Measurements from ENCODE around the gene KIF23.
"Not testable (repeated sequence)": the region's sequence is repeated elsewhere in the genome, so short reads cannot be mapped to it uniquely, and the experiment has no call there.

The KIF23 gene

DNA sequence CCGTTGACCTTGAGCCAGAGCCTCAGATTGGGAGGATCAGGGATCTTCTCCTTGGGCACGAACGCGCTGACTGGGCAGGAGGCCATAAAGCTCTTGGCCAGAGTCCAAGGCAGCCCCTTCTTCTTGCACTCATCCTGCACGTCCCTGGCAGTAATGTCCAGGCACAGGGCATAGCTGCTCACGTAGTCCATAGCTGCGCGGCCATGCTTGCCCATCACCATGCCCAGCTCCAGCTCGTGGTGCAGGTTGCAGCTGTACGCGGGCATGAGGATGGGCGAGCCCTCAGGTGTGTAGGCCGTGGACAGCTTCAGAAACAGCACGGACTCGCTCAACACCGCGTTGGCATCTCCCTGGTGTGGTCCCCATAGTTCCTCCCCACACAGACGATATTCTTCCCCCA lies 20.5 kb downstream of the KIF23 start:
- no peak for DNase-seq (ENCODE audit: low read depth in 2 of 2)

DNA sequence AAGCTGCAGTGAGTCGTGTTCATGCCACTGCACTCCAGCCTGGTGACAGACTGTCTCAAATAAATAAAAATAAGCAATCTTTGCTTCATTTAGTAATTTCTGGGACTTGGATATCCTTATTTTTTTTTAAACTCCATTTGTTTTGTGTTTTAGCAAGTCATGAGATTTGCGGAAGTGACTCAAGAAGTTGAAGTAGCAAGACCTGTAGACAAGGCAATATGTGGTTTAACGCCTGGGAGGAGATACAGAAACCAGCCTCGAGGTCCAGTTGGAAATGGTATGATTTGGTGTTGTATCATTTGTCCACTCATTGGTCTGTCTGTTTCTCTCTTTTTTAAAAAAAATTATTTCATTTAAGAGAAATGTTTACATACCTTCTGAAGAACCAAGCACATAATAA lies 21.8 kb downstream of the KIF23 start:
- no peak for DNase-seq (ENCODE audit: low read depth in 2 of 2)

DNA sequence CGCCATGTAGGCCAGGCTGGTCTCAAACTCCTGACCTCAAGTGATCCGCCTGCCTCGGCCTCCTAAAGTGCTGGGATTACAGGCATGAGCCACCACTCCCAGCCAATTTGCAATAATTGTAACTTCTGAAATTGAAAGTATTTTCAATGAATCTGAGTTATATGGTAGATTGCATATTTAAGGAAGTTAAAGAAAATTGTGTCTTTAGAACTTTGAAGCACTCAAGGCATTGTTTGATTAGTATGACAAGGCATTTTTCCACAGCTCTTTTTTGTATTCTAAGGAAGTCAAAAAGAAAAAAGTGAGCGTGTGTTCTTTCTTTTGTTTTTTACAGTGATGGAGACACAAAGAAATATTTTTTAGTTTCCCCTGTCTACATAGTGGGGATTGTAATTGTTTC lies 22.8 kb downstream of the KIF23 start:
- DNase-seq (ENCODE audit: low read depth in 2 of 2), result no peak

DNA sequence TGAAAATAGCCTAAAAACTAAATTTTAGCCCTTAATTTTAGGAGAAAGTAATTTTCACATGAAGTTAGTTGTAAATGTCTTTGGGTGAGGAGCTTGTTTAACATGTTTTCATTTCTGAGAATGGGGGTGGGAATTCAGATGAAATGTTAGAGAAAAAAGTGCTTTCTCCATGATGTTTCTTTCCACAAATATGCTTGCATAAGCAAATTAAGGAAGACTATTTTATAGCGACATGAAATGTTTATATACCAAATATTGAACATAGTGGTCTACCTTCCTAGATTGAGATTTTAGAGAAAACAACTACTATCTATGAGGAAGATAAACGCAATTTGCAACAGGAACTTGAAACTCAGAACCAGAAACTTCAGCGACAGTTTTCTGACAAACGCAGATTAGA lies 25.5 kb downstream of the KIF23 start:
- DNase-seq (ENCODE audit: low read depth in 2 of 2), result no peak

DNA sequence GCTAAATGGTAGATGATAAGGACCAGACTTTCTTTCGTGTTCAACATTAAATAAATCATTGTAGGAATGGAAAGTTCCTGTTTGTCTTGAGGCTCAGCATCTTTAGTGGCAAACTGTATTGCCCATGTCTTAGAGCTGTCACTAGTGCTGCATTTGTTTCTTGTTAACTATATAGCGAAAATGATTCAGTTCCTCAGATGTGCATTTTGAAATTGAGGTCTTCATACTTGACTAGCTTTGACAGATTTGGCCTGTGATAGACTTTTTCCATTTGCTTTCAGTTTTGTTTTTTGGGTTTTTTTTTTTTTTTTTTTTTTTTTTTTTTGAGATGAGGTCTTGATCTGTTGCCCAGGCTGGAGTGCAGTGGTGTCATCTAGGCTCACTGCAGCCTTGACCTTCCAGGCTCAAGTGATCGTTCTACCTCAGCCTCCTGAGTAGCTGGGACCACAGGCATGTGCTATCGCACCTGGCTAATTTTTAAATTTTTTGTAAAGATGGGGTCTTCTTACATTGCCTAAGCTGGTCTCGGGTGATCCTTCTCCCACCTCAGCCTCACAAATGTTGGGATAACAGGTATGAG lies 29.0 kb downstream of the KIF23 start:
- DNase-seq (ENCODE audit: low read depth in 2 of 2), result no peak

DNA sequence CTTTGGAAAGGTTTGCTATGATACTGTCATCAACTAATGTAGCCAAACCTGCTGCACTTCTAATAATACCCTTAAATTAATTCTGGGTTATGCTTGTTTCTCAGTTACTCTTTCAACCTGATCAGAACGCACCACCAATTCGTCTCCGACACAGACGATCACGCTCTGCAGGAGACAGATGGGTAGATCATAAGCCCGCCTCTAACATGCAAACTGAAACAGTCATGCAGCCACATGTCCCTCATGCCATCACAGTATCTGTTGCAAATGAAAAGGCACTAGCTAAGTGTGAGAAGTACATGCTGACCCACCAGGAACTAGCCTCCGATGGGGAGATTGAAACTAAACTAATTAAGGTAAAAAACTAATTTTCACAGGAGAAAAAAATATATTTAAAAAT lies 30.5 kb downstream of the KIF23 start:
- no peak for DNase-seq (ENCODE audit: low read depth in 2 of 2)

DNA sequence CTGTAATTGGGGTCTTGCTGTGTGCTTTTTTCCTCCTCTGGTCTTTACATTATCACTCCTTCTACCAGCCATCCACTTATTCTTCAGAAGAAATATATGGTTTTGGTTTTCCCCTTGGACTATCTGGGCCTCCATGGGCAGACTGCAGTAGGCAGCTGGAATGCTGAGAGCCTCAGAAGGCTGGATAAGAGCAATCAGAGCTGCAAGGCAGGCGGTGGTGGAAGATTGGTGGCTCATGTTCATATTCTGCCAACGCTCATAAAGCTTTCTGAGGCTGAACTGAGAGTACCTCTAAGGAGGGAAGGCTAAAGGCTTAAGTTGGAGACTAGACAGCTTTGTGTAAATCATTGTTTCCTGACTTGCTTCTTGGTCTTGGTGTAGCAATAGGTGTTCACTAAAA lies 32.8 kb downstream of the KIF23 start:
- DNase-seq (ENCODE audit: low read depth in 2 of 2), result no peak

DNA sequence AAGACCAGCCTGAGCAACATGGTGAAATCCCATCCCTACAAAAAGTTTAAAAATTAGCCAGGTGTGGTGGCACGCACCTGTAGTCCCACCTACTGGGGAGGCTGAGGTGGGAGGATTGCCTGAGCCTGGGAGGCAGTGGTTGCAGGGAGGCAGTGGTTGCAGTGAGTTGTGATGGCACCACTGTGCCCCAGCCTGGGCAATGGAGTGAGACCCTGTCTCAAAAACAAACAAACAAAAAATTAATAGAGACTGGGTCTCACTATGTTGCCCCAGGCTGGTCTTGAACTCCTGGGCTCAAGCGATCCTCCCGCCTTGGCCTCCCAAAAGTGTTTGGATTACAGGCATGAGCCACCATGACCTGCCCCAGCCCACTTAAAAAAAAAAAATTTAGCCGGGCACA lies 36.1 kb downstream of the KIF23 start:
- DNase-seq (ENCODE audit: low read depth in 2 of 2), result not testable (repeated sequence)

DNA sequence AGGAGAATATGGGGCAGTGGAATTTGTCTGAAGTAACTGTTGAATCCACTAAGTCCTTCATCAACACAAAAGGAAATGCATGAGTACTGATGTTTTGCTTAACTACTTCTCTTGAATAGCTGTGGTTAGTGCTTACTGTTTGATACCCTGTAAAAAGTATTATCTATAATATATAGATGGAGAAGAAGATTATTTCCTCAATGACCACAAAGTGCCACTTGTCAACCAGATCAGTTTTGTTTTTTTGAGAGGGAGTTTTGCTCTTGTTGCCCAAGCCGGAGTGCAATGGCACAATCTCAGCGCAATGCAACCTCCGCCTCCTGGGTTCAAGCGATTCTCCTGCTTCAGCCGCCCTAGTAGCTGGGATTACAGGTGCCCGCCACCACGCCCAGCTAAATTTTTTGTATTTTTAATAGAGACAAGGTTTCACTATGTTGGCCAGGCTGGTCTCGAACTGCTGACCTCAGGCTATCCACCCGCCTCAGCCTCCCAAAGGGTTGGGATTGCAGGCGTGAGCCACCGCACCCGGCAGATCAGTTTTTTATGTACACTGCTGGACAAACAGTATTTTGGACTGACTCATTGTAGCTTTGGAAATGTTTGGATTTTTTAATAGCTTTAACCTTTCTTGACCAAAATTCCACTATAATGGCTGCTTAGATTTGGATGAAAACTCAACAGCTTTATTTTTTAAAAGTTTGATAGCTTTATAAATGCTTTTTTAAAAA lies 37.0 kb downstream of the KIF23 start:
- no peak for DNase-seq (ENCODE audit: low read depth in 2 of 2)

DNA sequence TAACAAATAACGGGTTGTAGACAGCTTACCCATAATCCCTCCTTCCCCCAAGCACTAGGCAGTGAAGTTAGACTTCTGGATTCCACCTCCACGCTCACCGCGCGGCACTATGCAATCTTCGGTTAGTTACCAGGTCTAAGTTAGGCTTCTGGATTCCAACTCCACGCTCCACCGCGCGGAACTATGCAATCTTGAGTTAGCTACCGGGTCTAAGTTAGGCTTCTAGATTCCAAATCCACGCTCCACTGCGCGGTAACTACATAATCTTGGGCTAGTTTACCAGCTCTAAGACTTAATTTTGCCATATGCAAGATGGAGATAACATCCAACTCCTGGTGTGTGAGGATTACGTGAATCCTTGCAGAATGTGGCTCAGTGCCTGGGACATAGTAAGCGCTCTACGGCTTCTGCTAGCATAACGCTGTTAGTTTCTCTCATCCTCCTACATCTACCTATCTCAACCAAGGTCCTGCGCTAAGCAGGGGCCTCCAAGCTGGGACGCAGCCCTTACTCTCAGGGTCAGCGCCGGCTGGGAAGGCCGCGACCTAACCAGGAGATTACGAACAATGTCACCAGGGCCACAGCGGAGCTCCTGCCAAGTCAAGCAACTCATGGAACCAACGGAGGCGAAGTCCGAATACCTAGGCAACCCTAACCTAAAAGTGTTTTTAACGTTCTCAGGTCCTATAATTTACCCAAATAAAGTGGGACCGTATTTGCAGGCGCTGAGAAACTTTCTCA lies 38.0 kb downstream of the KIF23 start:
- DNase-seq (ENCODE audit: low read depth in 2 of 2), result no peak

DNA sequence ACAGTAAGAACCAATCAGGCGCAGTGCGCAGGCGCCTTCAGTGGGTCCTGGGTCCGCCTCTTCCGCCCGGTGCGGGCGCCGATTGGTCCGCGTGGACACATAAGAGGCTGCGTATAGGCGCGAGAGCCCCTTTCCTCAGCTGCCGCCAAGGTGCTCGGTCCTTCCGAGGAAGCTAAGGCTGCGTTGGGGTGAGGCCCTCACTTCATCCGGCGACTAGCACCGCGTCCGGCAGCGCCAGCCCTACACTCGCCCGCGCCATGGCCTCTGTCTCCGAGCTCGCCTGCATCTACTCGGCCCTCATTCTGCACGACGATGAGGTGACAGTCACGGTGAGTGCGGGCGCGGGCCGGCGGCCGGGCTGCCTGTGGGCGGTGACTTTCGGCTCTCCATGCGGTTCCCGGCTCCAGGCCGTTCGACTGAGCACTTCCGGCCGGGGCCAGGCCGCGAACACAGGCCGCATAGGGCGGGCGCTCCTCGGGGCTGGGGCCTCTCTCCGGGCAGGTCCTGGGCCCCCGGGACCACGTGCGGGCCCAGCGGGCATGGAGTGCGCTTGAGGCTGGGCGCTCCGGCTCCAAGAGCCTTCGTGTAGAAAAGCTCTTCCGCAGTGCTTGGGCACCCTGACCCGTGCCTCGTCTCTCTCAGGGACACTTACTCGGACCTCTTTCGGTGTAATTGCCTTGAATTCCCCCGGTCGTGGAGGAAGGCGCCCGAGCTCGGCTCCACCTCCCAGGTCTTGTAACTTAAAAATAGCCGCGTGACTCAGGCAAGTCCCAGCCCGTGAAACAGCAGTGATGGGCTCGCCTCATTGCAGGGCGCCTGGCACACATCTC lies 38.8 kb downstream of the KIF23 start, which contains the start of gene RPLP1:
Gene RPLP1, plus strand, starts transcription at position 127 of the 830 bp plus-strand sequence. Its CDS starts 131 bp downstream, at position 258.
- peak; percentile 91 for DNase-seq (ENCODE audit: low read depth in 2 of 2)

DNA sequence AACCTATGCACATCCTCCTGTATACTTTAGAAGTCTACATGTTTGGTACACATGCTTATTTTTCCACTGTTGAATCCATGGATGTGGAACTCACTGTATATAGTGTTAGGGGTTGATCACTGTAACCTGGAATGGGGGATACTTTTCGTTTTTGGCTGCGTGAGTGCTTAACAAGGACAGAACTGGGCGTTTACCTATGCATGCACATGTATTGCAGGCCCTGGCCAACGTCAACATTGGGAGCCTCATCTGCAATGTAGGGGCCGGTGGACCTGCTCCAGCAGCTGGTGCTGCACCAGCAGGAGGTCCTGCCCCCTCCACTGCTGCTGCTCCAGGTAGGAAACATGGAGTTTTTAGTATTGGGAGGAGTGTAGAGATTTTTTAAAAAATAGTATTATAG lies 40.8 kb downstream of the KIF23 start:
- no peak for DNase-seq (ENCODE audit: low read depth in 2 of 2)

DNA sequence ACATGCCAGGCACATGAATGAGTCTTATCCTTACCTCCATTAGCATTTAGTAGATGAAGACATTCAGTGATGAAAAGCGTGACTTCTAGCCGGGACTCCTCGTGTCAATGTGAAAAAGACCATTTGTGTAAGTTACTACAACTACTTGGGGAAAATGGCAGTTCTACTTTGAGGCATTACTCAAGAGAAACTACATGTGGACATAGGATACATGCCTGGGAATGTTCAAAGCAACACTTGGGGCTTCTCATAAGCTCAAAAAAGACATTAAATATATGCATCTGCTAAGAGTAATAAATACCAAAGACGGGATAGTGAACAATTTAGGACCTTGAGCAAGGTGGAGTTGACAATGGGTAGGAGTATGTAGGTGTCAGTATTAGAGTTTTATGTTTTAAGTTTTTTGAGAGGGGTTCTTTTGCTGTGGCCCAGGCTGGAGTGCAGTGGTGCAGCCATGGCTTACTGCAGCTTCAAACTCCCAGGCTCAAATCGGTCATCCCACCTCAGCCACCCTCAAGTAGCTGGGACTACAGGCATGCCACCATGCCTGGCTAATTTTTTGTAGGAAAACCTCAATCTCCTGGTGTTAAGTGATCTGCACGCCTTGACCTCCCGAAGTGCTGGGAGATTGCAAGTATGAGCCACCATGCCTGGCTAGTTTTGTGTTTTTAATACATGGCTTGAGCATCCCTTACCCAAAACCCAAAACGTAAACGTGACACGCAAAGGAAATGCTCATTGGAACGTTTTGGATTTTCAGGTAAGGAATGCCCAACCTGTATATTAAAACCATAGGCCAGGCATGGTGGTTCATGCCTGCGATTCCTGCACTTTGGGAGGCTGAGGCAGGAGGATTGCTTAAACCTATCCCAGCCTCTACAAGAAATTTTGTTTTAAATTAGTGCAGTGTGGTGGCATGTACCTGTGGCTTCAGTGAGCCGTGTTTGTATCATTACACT lies 42.3 kb downstream of the KIF23 start:
- DNase-seq (ENCODE audit: low read depth in 2 of 2), result no peak

DNA sequence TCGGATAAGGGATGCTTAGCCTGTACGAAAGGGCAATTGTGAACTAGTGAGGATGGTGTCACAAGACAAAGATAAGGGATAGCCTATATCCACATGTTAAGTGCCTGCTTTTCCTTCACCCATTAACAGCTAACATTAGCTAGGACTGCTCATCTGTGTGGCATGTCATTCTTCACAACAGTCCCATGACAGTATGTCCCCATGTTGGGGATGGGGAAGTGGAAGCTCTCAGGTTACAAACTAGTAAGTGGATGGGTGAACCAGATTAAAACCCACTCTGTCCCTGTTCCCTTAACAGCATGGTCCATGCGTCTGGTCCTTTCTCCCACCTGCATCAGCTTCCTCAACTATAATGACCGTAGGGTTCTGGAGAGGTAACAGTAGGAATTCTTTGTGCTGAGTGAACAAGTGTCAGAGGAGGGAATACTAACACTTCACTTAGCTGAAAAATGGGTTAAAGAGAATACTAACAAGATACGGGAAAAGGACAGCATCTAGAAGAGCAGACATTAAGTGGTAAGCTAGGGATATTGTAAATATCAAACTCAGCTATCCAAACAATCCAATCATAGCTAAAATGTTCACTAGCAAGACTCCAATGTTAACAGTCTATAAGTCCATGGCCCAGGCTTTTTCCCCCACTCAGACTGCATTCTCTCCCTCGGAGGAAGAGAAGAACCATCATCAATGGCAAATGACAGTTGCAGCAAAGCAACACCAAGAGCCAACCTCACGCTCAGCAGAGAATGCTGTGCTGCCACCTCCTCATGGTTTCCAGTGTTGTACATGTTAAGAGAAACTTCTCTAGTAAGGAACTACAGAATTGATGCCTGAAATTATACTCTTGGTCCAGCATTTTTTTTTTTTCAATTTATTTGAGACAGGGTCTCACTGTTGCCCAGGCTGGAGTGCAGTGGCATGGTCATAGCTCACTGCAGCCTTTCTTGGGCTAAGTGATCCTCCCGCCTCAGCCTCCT lies 43.4 kb downstream of the KIF23 start:
- DNase-seq (ENCODE audit: low read depth in 2 of 2), result no peak

DNA sequence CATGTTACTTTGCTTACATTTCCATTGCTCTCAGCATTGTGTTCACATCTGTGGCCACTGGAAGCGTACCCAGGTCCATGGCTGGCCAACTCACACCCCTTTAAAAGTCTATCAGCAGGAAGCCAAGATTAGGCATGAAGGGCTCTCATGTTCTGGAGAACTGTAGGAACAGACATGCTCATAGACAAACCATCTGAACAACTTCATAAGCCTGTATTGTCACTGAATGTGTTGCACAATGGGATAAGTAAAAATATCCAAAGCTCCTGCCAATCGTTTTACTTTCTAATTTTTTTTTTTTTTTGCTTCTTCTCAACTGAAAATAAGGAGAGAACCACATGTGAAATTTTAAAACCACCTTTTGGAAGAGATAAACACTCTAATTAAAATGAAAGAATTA lies 44.9 kb downstream of the KIF23 start:
- no peak for DNase-seq (ENCODE audit: low read depth in 2 of 2)

DNA sequence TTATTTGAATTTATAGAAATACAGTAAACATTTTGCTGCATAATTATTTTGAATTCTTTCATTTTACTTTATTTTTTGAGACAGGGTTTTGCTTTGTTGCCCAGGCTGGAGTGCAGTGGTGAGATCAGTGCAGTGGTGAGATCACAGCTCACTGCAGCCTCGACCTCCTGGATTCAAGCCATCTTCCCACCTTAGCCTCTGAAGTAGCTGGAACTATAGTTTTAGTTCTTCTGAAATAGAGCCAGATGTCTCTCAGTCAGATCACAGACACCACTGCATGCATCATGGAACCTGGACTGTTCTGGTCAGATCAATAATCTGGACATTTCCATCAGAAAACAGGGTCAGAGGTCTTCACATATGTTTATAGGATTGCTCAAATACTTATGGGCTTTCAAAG lies 46.3 kb downstream of the KIF23 start:
- no peak for DNase-seq (ENCODE audit: low read depth in 2 of 2)

DNA sequence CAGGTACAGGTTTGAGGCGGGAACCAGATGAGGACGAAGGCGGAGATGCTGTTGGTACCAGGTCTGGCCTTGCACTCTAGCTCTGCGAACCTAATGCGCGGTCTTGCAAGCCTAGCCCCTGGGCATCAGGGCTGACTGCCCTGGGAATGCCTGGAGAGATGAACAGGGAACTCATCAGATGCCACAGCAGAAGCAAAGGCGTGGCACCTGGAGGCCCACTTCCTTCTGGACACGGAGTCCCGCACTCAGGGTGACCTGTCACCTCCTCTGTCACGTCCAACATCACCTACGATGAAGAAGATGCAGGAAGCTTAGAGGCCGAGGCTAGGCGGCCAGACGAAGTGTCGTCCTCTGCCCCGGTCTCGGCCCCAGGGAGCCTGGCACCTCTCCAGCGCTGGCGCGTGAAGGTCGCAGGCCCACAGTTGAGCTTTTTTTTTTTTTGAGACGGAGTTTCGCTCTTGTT lies 47.9 kb downstream of the KIF23 start:
- no peak for DNase-seq (ENCODE audit: low read depth in 2 of 2)

DNA sequence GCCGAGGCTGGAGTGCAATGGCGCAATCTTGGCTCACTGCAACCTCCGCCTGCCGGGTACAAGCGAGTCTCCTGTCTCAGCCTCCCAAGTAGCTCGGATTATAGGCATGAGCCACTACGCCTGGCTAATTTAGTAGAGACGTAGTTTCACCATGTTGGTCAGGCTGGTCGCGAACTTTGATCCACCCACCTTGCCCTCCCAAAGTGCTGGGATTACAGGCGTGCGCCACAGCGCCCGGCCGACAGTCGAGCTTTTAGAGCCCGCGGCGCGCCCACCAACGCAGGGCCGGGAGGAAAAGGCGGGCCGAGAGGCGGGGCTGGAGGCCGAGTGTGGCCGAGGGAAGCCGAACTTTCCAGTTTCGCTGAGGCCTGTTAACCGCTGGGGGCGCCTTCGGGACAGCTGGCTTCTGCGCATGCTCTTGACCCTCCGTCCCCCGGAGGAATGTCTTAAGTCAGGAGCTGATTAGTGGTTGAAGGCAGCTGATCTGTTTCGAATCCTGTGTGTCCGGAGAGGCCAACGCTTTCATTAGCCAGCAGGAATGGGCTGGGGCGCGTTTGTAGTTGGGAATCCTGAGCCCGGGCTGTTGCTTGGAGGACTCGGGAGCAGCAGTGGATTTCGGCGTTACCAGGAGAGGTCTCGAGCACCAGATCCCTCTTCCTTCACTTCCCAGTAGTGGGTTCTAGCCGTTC lies 48.5 kb downstream of the KIF23 start:
- peak; percentile 89 to 90 for DNase-seq (ENCODE audit: low read depth in 2 of 2)

DNA sequence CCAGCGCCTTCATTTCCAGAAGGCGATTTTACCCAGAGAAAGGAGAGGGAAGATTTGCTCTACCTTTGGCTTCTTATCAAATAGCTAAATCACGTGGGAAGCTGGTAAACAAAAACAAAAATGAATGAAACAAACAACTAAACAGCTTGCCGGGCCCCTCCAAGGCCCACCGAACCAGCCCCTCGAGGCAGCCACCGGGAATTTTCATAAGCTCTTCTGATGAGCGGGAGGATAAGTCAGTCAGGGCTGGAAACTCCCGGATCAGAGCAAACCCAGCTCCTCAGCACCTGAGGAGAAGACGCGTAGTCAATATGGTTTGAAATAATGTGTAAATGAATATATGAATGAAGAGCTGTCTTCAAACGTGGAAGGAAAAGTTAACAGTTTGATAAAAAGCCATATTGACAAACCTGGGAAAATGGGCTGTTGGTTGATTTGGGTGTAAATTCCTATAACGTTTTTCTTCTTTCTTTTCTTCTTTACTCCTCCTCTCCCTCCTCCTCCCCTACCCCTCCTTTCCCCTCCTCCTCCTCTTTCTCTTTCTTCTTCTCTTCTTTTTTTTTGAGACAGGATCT lies 49.1 kb downstream of the KIF23 start:
- no peak for DNase-seq (ENCODE audit: low read depth in 2 of 2)

All from stimulated activated CD4-positive, alpha-beta T cell treated with anti-CD3 and anti-CD28 coated beads, Interleukin-4, amount 100 ng/mL, for 48 hours (primary cell).